ENCODE results near the gene SLC6A6. TPM values are rescaled to one million over a fixed set of nuclear protein-coding genes. Genes with fewer than 3 reads are reported as not detected.

SLC6A6 gene
- total RNA-seq, 1 donor: 33.2 TPM

DNA sequence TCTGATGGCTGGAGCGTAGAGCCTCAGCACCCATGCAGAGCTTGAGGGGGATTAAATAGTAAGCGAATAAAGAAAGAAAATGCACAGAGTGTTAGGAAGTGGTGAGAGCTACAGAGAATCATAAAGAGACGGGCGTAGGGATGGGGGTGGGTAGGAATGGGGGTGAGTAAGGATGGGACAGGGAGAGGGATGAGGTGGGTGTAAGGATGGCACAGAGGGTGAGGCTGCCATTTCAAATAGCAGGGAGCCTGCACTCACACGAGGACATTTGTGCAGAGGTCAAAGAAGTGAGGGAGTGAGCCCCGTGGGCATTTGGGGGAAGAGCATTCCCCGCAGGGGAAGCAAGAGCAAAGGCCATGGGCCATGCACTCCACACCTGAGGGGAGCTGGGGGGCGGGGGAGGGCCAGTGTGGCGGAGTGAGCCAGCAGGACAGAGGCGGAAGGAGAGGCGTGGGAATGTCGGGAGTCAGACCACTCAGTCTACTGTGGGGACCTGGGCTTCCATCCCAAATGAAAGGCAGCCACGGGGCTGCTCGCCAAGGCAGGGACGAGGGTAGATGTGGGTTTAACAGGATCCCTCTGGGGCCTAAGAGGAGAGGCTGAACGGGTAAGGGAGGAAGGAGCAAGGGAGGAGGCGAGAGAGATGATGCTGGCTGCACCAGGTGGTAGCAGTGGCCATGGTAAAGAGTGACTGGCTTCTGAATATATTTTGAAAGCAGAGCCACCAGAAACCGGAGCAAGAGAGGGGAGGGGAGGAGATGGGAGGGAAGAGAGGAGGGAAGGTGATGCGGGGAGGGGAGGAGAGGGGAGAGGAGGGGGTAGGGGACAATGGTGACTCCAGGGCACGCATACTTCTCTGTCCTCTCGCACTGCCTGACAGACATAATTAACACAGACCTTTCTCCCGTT lies 35.2 kb upstream of the SLC6A6 start:
- no peak for DNase-seq (ENCODE audit: low read depth)
- H3K4me3 ChIP-seq (ENCODE audit: low read depth, low read length): no peak overlapping the region
- TF ChIP-seq, protein P1, sequence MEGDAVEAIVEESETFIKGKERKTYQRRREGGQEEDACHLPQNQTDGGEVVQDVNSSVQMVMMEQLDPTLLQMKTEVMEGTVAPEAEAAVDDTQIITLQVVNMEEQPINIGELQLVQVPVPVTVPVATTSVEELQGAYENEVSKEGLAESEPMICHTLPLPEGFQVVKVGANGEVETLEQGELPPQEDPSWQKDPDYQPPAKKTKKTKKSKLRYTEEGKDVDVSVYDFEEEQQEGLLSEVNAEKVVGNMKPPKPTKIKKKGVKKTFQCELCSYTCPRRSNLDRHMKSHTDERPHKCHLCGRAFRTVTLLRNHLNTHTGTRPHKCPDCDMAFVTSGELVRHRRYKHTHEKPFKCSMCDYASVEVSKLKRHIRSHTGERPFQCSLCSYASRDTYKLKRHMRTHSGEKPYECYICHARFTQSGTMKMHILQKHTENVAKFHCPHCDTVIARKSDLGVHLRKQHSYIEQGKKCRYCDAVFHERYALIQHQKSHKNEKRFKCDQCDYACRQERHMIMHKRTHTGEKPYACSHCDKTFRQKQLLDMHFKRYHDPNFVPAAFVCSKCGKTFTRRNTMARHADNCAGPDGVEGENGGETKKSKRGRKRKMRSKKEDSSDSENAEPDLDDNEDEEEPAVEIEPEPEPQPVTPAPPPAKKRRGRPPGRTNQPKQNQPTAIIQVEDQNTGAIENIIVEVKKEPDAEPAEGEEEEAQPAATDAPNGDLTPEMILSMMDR (IDR thresholded peaks at IDR 0.05; ENCODE audit: insufficient read depth, low read depth, low read length): no peak

GRCh38 chr3:14368146-14368545 lies 34.3 kb upstream of the SLC6A6 start:
- H3K4me3 ChIP-seq (ENCODE audit: low read depth, low read length): no peak overlapping the region
- no peak for DNase-seq (ENCODE audit: low read depth)
- TF ChIP-seq, protein P1 (IDR thresholded peaks at IDR 0.05; ENCODE audit: insufficient read depth, low read depth, low read length): no peak

- H3K4me3 ChIP-seq (ENCODE audit: low read depth, low read length): no peak overlapping the region
- DNase-seq (ENCODE audit: low read depth): no peak
- TF ChIP-seq, protein P1 (IDR thresholded peaks at IDR 0.05; ENCODE audit: insufficient read depth, low read depth, low read length): no peak
These were observed 33.5 kb upstream of the SLC6A6 start for GRCh38 chr3:14368885-14369284.

DNA sequence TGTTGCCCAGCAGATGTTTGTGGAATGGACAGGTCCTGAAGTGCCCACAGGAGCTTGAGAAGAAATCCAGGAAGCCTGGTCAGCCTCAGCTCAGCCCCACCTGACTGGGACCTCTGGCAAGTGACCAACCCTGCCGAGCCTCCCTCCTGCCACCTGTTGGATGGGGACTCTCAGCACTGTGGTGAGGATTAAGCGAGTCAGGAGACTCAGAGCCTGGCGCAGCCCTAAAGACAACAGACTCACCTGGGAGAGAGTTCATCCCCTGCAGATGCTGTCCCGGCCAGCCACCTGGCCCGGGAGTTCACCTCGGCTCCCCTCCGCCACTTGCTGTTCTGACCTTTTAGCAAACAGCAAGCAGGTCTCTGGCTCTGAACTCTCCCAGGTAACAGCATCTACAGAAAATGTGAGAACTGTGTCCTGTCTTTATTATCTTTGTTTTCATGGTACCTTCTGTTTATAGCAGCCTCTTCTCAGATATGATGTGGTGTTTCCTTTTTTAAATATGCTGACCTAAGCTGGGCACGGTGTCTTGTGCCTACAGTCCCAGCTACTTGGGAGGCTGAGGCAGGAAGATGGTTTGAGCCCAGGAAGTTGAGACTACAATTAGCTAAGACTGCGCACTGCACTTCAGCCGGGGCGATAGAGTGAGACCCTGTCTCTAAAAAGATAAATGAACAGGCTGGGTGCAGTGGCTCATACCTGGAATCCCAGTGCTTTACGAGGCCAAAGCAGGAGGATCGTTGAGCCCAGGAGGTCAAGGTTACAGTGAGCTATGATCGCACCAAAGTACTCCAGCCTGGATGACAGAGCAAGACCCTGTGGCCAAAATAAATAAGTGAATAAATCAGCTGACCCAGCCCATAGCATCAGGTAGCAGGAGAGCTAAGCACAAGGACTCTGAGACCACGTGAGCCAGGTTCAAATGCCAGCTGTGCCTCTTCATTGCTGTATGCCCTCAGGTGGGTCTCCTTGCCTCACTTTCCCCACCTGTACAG lies 32.4 kb upstream of the SLC6A6 start:
- no peak for DNase-seq (ENCODE audit: low read depth)
- TF ChIP-seq, protein P1 (IDR thresholded peaks at IDR 0.05; ENCODE audit: insufficient read depth, low read depth, low read length): no peak
- H3K4me3 ChIP-seq (ENCODE audit: low read depth, low read length): no peak overlapping the region

GRCh38 chr3:14370720-14371572 lies 31.5 kb upstream of the SLC6A6 start:
- H3K4me3 ChIP-seq (ENCODE audit: low read depth, low read length): no peak overlapping the region
- no peak for DNase-seq (ENCODE audit: low read depth)
- TF ChIP-seq, protein P1 (IDR thresholded peaks at IDR 0.05; ENCODE audit: insufficient read depth, low read depth, low read length): no peak

All from fibroblast of villous mesenchyme (primary cell).